PC-3 (cell line): Measurements from ENCODE around the gene SERPINA9. TPM values are rescaled to one million over a fixed set of nuclear protein-coding genes. Genes with fewer than 3 reads are reported as not detected.

ENCODE experiments used
- ATAC-seq: fragments of 200-7000 bp; cut with Tn5 transposase; 2 replicates; pipeline ENCODE4 v1.9.1; 2020; ENCODE audit warnings: mild to moderate bottlenecking, moderate library complexity
- BruUV-seq: library from RNA; stranded (reverse); fragments of 400-500 nt; replicated peaks from 2 replicates; lab custom pipeline; 2021; lab: Mats Ljungman, UMichigan
- CTCF ChIA-PET: fragments of 300-600 bp; sonication (Branson Sonifier 250); formaldehyde crosslinking; loops from one replicate; lab custom pipeline; 2022; ENCODE audit warnings: antibody characterized with exemption; lab: Charles Lee
- POLR2A ChIA-PET: fragments of 300-600 bp; sonication (Branson Sonifier 250); formaldehyde crosslinking; loops from one replicate; lab custom pipeline; 2022; ENCODE audit warnings: antibody characterized with exemption; ENCODE audit not compliant: unreplicated experiment; lab: Charles Lee
- DNase-seq: peaks from one replicate; pipeline ENCODE4 v3.0.0-alpha.2; 2015
- H2AFZ ChIP-seq: fragments of 300-600 bp; sonication (generic); 2 replicates; pipeline ENCODE4 v1.6.0; 2016; ENCODE audit warnings: antibody characterized with exemption, low read length
- H3F3A ChIP-seq: fragments of 300-600 bp; sonication (generic); one replicate; pipeline ENCODE4 v1.6.0; 2017; ENCODE audit warnings: antibody characterized with exemption, low read length, control low read depth, mild to moderate bottlenecking; ENCODE audit not compliant: unreplicated experiment
- H3K27ac ChIP-seq: fragments of 300-600 bp; sonication (generic); 2 replicates; pipeline ENCODE4 v1.5.1; 2016; ENCODE audit warnings: mild to moderate bottlenecking, low read length
- H3K27me3 ChIP-seq: fragments of 300-600 bp; sonication (generic); 2 replicates; pipeline ENCODE4 v1.6.1; 2016; ENCODE audit warnings: low read length, mixed read lengths
- H3K36me3 ChIP-seq: fragments of 300-600 bp; sonication (generic); 2 replicates; pipeline ENCODE4 v1.6.1; 2016; ENCODE audit warnings: low read depth, mixed run types, low read length, mixed read lengths
- H3K4me1 ChIP-seq: fragments of 300-600 bp; sonication (generic); 2 replicates; pipeline ENCODE4 v1.5.1; 2016; ENCODE audit warnings: low read length; ENCODE audit not compliant: insufficient read depth
- H3K4me2 ChIP-seq: fragments of 300-600 bp; sonication (generic); 2 replicates; pipeline ENCODE4 v1.6.0; 2016; ENCODE audit warnings: low read length
- H3K4me3 ChIP-seq: fragments of 300-600 bp; sonication (generic); 2 replicates; pipeline ENCODE4 v1.5.1; 2016; ENCODE audit warnings: mild to moderate bottlenecking, low read length, mixed read lengths
- H3K79me2 ChIP-seq: fragments of 300-600 bp; sonication (generic); 2 replicates; pipeline ENCODE4 v1.6.1; 2017; ENCODE audit warnings: low read length, mixed read lengths
- H3K9ac ChIP-seq: fragments of 300-600 bp; sonication (generic); 2 replicates; pipeline ENCODE4 v1.6.0; 2016; ENCODE audit warnings: mild to moderate bottlenecking, low read length
- H3K9me2 ChIP-seq: fragments of 300-600 bp; sonication (generic); replicated peaks from 2 replicates; pipeline ENCODE4 v1.6.1; 2016; ENCODE audit warnings: mixed run types, low read length, mixed read lengths
- H3K9me3 ChIP-seq: fragments of 300-600 bp; sonication (generic); 2 replicates; pipeline ENCODE4 v1.6.1; 2016; ENCODE audit warnings: low read length, mixed read lengths
- H4K20me1 ChIP-seq: fragments of 300-600 bp; sonication (generic); 2 replicates; pipeline ENCODE4 v1.6.1; 2016; ENCODE audit warnings: low read length, mixed read lengths
- CTCF ChIP-seq: fragments of 300-600 bp; sonication (generic); conservative IDR thresholded peaks from 2 replicates; pipeline ENCODE4 v1.5.1; 2017; ENCODE audit warnings: antibody characterized with exemption, low read depth, mild to moderate bottlenecking, low read length
- EZH2 ChIP-seq: fragments of 300-600 bp; sonication (generic); IDR thresholded peaks from one replicate; pipeline ENCODE4 v1.6.1; 2017; ENCODE audit warnings: antibody characterized with exemption, mild to moderate bottlenecking, low read length; ENCODE audit not compliant: unreplicated experiment
- EZH2phosphoT487 ChIP-seq: fragments of 300-600 bp; sonication (generic); IDR thresholded peaks from 2 replicates; pipeline ENCODE4 v1.6.1; 2018; ENCODE audit warnings: mild to moderate bottlenecking, antibody characterized with exemption, low read length, borderline replicate concordance
- intact Hi-C: fragments of 100-400 bp; cut with micrococcal nuclease; formaldehyde crosslinking; loops from 2 replicates; pipeline ENCODE4 v1.9.0; 2023
- total RNA-seq: library from RNA; depleted of rRNA; stranded (reverse); fragments of >200 nt; gene quantifications from 2 replicates; pipeline ENCODE4 v1.2.3, GENCODE V29; 2014

The SERPINA9 gene
- total RNA-seq, 1 experiment from 2014 or later: not detected

GRCh38 chr14:94458096-94458495, 17.9 kb downstream of the SERPINA9 start:
- no peak for ATAC-seq
- Histone ChIP-seq H3K9me3 (no peaks in the 10 kb centered on the region), H3K27me3 (no peaks in the 10 kb centered on the region), H3K4me1 (no peaks in the 10 kb centered on the region), H3K36me3 (no peaks in the 10 kb centered on the region), H3F3A (no peaks in the 10 kb centered on the region), H3K4me3 (no peak overlapping the region), H2AFZ (no peak overlapping the region), H3K27ac (no peak overlapping the region), H4K20me1 (no peaks in the 10 kb centered on the region), H3K79me2 (no peaks in the 10 kb centered on the region), H3K9me2 (no peaks in the 10 kb centered on the region), H3K4me2 (no peak overlapping the region), H3K9ac (no peak overlapping the region)
- TF ChIP-seq CTCF (no peak), EZH2phosphoT487 (no peak), EZH2 (no peak)
- no peak for DNase-seq
- ChIA-PET CTCF (no interaction called here), POLR2A (no interaction called here)
- BruUV-seq: no TSS peak
- intact Hi-C loops: no loop called here

DNA sequence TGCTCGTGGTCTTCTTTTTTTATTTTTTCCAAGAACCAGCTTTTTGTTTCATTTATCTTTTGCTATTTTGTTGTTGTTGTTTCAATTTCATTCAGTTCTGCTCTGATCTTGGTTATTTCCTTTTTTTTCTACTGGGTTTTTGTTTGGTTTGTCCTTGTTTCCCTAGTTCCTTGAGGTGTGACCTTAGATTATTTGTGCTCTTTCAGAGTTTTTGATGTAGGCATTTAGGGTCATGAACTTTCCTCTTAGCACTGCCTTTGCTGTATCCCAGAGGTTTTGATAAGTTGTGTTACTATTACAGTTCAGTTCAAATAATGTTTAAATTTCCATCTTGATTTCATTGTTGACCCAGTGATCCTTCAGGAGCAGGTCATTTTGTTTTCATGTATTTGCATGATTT, 20.1 kb downstream of the SERPINA9 start:
- Histone ChIP-seq H3K4me1 (no peaks in the 10 kb centered on the region), H3K4me3 (no peak overlapping the region), H2AFZ (no peak overlapping the region), H3K4me2 (no peak overlapping the region), H3K27ac (no peak overlapping the region), H3K9ac (no peak overlapping the region), H3F3A (no peaks in the 10 kb centered on the region), H4K20me1 (no peaks in the 10 kb centered on the region), H3K9me3 (no peaks in the 10 kb centered on the region), H3K79me2 (no peaks in the 10 kb centered on the region), H3K9me2 (no peaks in the 10 kb centered on the region), H3K27me3 (no peaks in the 10 kb centered on the region), H3K36me3 (no peaks in the 10 kb centered on the region)
- DNase-seq (no peak), ATAC-seq (no peak)
- ChIA-PET CTCF (no interaction called here), POLR2A (no interaction called here)
- no TSS peak for BruUV-seq
- intact Hi-C loops: no loop called here
- TF ChIP-seq EZH2phosphoT487 (no peak), EZH2 (no peak), CTCF (no peak)

GRCh38 chr14:94451826-94452225, 24.2 kb downstream of the SERPINA9 start:
- H3K4me2 ChIP-seq: no peak overlapping the region
- intact Hi-C loops: no loop called here
- ChIA-PET CTCF (no interaction called here), POLR2A (no interaction called here)
- no peak overlapping the region for H3K9ac ChIP-seq
- no peaks in the 10 kb centered on the region for H3K9me3 ChIP-seq
- no peaks in the 10 kb centered on the region for H3K36me3 ChIP-seq
- H4K20me1 ChIP-seq: no peaks in the 10 kb centered on the region
- ATAC-seq (no peak), DNase-seq (no peak)
- no peak overlapping the region for H2AFZ ChIP-seq
- no peaks in the 10 kb centered on the region for H3F3A ChIP-seq
- no peaks in the 10 kb centered on the region for H3K79me2 ChIP-seq
- H3K27me3 ChIP-seq: 0 out of 2 replicates have a peak, but pooled peaks cover 8% of the 10 kb centered on the region
- no peak overlapping the region for H3K27ac ChIP-seq
- no peak overlapping the region for H3K4me3 ChIP-seq
- no peaks in the 10 kb centered on the region for H3K9me2 ChIP-seq
- H3K4me1 ChIP-seq: no peaks in the 10 kb centered on the region
- no peak for TF ChIP-seq EZH2phosphoT487
- no peak for TF ChIP-seq CTCF
- TF ChIP-seq EZH2: no peak
- BruUV-seq: no TSS peak
